ENCODE results near the gene INPP5F.
"Not testable (repeated sequence)": the region's sequence is repeated elsewhere in the genome, so short reads cannot be mapped to it uniquely, and the experiment has no call there.

Gene INPP5F

DNA sequence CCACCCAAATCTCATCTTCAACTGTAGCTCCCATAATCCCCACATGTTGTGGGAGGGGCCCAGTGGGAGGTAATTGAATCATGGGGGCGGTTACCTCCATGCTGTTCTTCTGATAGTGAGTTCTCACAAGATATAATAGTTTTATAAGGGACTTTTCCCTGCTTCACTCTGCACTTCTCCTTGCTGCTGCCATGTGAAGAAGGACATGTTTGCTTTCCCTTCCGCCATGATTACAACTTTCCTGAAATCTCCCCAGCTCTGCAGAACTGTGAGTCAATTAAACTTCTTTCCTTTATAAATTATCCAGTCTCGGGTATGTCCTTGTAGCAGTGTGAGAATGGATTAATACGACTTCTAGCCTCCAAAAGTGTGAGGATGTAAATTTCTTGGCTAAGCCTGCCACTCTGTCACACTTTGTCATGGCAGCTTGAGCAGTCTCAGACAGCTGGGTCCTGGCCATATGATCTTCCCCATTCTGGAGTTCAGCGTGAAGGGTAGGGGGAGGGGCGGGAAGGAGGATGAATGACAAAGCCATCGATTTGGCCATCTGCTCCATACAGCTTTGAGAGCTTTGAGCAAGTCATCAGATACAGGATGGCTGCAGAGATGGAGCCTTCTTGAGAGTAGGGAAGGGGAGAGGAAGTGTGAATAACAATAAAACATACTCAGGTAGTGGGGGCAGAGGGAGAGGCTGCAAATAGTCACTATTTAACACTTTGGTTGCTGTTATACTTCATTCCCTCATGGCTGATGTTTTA lies 19.1 kb upstream of the INPP5F start:
- DNase-seq = no peak

GRCh38 chr10:119707331-119707730 lies 18.5 kb upstream of the INPP5F start:
- not testable (repeated sequence) for DNase-seq

DNA sequence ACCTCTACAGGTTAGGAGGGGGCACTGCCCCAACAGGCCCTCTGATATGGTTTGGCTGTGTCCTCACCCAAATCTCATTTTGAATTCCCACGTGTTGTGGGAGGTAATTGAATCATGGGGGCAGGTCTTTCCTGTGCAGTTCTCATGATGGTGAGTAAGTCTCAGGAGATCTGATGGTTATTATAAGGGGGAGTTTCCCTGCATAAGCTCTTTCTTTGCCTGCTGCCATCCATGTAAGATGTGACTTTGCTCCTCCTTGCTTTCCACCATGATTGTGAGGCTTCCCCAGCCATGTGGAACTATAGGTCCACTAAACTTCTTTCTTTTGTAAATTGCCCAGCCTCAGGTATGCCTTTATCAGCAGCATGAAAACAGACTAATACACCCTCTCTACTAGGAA lies 14.9 kb upstream of the INPP5F start:
- DNase-seq = not testable (repeated sequence)

- no peak for DNase-seq
Observed at GRCh38 chr10:119713744-119714483, 11.9 kb upstream of the INPP5F start.

DNA sequence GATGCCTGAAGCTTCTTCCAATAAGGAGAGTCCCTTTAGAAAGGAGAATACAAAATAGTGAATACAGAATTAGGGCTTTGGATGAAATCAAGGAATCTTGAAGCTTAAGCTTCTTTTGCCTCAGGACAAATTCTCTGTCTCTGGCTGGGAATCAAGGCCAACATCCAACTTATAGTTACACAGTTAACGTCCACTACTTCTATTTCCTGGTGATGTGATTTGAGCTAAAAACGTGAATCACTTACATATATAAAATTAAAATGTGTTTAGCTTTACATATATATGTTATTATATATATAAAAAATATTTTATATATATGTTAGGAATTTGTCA lies 11.4 kb upstream of the INPP5F start:
- no peak for DNase-seq

DNA sequence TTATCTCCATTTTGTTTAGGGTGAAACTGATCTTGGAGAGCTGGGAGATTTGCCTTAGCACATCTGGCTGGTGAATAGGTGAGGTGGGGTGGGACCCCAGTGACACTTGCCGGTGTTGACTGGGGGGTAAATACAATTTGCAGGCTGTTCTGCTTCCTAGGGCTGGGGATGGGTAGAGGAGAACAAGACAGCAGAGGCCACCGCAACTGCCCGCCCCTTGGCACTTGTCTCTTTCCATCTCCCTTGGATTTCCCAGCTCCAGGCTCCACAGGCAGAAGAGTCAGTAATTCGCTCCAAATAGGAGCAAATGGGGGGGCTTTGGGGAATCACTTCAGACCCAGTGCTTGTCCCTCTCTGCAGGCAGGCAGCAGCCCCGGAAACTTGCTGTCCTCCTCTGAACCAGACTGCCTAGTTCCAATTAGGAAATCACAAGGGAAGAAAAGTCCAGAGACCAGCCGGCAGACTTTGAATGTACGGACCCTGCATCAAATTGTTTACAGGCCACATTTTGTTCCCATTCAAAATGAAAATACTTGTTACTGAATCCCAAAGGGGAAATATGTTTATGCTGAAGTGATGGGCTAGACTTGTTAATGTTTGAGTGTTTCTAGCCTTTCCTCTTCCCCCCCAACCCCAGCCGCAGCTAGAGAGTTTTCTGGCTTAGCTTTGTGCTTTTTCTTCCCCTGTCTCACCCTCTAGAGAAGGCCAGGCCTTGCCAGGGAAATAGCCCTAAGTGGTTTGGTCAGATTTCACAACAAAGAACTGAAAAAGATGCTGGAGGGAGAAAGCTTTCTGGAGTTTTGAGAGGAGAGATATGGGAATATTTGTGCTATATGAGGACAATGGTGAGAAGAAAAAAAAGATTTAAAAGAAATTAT lies 10.0 kb upstream of the INPP5F start:
- DNase-seq = no peak

GRCh38 chr10:119723161-119723560 lies 2.7 kb upstream of the INPP5F start:
- no peak for DNase-seq

- no peak for DNase-seq
Observed at GRCh38 chr10:119723624-119724023, 2.2 kb upstream of the INPP5F start.

DNA sequence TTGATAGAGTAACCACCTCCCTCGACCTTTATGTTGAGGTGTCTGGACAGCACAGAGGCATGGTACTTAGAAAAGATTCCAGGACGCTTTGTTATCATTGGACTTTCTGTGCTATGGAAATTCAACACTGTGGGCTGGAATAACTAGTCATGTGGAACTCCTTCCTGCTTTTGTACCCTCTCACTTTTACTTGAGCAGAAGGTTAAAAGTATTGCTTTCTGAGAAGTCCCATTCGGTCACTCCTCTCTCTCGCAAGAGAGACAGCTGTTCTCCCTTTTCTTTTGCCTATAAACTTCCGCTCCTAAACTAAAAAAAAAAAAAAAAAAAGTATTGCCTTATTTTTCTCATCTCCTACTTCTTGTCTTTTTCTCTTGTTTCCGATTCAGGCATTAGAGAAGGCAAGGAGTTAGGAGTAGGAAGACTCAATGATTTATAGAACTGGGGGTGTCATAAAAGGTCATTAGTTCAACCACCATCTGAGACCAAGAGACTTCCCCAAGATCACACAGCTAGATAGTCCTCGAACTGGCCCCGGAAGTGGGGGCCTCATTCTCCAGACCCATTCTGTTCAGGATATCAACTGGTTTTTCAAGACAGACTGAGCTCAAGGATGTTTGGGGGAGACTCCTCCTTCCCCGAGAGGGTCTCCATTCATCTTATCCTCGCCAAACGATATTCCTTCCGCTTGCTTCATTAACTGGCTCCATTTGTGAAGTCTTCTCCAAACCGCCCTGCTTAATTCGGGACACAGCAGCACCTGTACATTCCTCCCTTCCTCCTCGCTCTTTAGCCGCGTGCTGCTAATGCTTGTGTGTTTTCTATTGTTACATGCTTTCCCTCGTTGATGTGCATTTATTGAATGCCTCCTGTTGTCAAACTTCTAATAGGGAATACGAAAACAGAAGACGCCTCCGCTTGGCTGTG lies 995 bp upstream of the INPP5F start:
- DNase-seq = no peak

DNA sequence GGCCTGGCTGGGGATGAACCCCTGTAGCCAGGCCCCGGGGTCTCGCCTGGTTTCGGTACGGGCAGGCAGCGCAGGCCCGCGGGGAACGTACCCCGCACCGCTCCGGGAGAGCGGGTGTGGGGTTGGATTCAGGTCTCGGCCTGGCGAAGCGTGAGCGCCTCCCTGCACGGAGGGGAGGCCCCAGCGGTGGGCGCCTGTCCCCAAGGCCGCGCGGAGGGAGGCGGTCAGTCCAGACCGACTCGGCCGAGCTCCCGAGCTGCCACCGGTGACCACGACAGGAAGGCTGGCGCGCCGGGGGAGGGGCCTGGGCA lies 378 bp upstream of the INPP5F start:
- no peak for DNase-seq

DNA sequence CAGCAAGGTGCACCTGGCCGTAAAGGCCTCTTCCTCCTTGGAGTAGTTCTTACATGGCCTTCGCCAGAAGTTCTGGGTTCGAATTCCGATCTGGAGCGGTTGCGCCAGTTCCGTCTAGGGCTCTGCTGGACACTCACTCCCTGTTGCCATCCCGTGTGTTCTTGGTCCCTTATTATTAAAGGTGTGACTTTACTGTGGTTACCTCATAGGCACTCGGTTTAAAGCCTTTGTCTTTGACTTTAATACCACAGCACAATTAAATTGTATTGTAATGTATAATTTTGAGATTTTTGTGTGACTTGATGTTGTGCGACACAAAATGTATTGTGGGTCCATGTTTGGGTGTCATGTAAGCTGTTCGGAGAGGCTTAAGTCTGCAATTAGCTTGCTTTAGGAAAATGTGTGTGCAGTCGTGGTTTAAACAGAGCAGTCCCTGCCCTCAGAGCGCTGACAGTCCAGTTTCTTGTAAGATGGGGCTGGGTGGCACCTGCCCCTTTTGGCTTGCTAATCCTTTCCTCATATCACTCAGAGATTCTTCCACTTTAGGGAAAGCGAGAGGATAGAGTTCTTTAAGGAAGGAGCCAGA lies 919 bp downstream of the INPP5F start:
- DNase-seq = no peak

- no peak for DNase-seq
Observed at GRCh38 chr10:119728172-119728800, 2.4 kb downstream of the INPP5F start.

DNA sequence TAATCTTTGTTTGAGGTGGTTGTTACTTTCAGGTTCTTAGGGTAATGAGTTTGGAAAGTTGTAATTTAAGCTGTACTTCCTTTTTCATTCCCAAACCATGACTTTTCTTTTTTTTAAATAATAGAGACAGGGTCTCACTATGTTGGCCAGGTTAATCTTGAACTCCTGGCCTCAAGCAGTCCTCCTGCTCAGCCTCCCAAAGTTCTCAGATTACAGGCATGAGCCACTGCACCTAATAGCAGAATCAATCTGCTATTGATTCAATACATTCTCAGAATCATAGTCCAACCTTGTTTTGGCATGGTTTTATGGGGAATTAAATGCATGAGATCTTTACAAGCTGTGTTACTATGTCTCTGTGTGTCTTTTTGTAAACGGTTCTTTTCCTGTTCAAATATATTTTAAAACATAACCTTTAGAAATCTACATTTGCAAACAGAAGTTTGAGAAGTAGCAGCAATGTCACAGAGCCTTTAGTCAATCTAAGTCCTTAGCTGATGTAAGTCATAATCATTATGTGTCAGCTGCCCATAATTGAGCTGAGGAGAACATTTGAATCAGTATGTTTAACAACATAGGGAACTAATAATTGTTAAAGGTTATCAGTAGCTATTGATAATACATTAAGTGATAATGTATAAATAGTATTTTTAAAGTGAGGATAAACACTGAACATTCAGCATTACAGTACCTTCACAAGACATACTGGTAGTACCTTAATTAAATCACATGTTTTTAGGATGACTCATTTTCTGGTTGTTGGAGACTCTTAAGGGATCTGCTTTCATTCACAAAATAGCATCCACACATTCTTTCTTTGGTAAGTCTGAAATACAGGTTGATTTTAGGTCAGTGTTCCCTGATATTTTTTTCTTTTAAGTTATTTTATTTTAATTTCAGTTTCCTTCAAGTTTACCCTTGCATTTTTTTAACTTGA lies 8.8 kb downstream of the INPP5F start:
- DNase-seq = no peak

- DNase-seq = no peak
Observed at GRCh38 chr10:119735451-119735850, 9.6 kb downstream of the INPP5F start.

- no peak for DNase-seq
Observed at GRCh38 chr10:119736220-119736619, 10.4 kb downstream of the INPP5F start.

- no peak for DNase-seq
Observed at GRCh38 chr10:119737039-119737663, 11.3 kb downstream of the INPP5F start.

GRCh38 chr10:119737823-119738222 lies 12.0 kb downstream of the INPP5F start:
- DNase-seq = peak; percentile 30

DNA sequence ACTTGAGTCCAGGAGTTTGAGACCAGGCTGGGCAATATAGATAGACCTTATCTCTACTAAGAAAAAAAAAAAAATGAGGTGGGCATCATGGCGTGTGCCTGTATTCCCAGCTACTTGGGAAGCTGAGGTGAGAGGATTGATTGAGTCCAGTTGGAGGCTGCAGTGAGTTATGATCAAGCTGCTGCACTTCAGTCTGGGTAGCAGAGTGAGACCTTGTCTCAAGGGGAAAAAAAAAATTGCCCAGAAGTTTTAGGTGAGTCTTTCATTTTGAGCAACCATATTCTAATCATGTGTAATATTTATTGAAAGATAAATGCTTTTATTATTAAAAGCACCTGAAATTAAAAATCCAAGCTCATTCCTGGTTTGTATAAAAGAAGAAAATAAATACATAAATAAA lies 13.1 kb downstream of the INPP5F start:
- no peak for DNase-seq

DNA sequence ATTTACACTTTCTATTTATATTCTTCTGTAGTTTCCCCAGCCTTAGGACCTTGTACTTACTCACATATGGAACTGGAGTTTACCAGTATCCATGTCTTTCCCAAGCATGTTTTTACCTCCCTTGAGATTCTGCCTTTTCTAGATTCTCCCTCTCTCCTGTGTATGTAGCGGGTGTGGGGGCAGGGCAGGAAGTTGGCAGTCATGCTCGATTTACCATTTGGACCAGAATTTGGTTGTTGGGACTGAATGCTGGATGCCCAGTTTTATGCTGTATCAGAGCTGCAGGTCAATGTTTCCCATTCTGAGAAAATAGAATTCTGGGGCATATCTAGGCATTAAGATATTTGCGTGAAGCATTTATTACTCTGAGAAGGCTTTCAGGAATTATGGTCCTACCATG lies 14.2 kb downstream of the INPP5F start:
- DNase-seq = no peak
